ENCODE data around the gene GALNT18. TPM values are rescaled to one million over a fixed set of nuclear protein-coding genes. Genes with fewer than 3 reads are reported as not detected.
A peak's percentile ranks its signal among the peaks of the same experiment; 100 is the strongest.

GALNT18 gene
- total RNA-seq, 1 experiment from 2014 or later: 14.1 TPM

- intact Hi-C loops (cut with micrococcal nuclease): no loop called here
- DNase-seq (ENCODE audit: unreplicated experiment): no peak
- H3K27ac Mint-ChIP-seq (ENCODE audit: low read depth, unreplicated experiment): no peak overlapping the region
- no peaks in the 10 kb centered on the region for H3K27me3 Mint-ChIP-seq (ENCODE audit: insufficient read depth, unreplicated experiment)
- peaks cover 6% of the 10 kb centered on the region for H3K36me3 Mint-ChIP-seq (ENCODE audit: insufficient read depth, unreplicated experiment)
- ChIA-PET POLR2A (no interaction called here), CTCF (no interaction called here)
- no peak for TF ChIP-seq CTCF (IDR thresholded peaks at IDR 0.05; ENCODE audit: unreplicated experiment)
- H3K4me1 Mint-ChIP-seq (ENCODE audit: insufficient read depth, unreplicated experiment): peaks cover 8% of the 10 kb centered on the region
- no peaks in the 10 kb centered on the region for H3K9me3 Mint-ChIP-seq (ENCODE audit: unreplicated experiment)
- H3K4me3 Mint-ChIP-seq (ENCODE audit: unreplicated experiment): no peak overlapping the region
- no TSS peak for BruUV-seq (replicated peaks)
Observed at GRCh38 chr11:11400121-11400520, 221.7 kb downstream of the GALNT18 start.

GRCh38 chr11:11397781-11398180, 224.0 kb downstream of the GALNT18 start:
- no peak for DNase-seq (ENCODE audit: unreplicated experiment)
- Mint-ChIP-seq H3K4me1 (ENCODE audit: insufficient read depth, unreplicated experiment) (peaks cover 8% of the 10 kb centered on the region), H3K27ac (ENCODE audit: low read depth, unreplicated experiment) (peak overlapping the region; percentile 36), H3K27me3 (ENCODE audit: insufficient read depth, unreplicated experiment) (no peaks in the 10 kb centered on the region), H3K4me3 (ENCODE audit: unreplicated experiment) (no peak overlapping the region), H3K9me3 (ENCODE audit: unreplicated experiment) (no peaks in the 10 kb centered on the region), H3K36me3 (ENCODE audit: insufficient read depth, unreplicated experiment) (peaks cover 6% of the 10 kb centered on the region)
- TF ChIP-seq CTCF (IDR thresholded peaks at IDR 0.05; ENCODE audit: unreplicated experiment): no peak
- CTCF ChIA-PET: interaction anchor here (0.6 to 1.1 kb wide), 2 partner anchors 111 to 401 kb away, joined by 3 read pairs; no protein-coding TSS in a partner anchor
- POLR2A ChIA-PET: interaction anchor here (0.7 kb wide), 1 partner anchor 98 kb away, joined by 3 read pairs; no protein-coding TSS in a partner anchor
- BruUV-seq (replicated peaks): no TSS peak
- intact Hi-C loops (cut with micrococcal nuclease): loop anchor here (10.0 kb wide), 1 partner anchor 387 kb away; no protein-coding TSS in a partner anchor

- H3K4me3 Mint-ChIP-seq (ENCODE audit: unreplicated experiment): no peak overlapping the region
- intact Hi-C loops (cut with micrococcal nuclease): loop anchor here (10.0 kb wide), 1 partner anchor 388 kb away; no protein-coding TSS in a partner anchor
- peak overlapping the region; percentile 36 for H3K27ac Mint-ChIP-seq (ENCODE audit: low read depth, unreplicated experiment)
- no peak for TF ChIP-seq CTCF (IDR thresholded peaks at IDR 0.05; ENCODE audit: unreplicated experiment)
- H3K36me3 Mint-ChIP-seq (ENCODE audit: insufficient read depth, unreplicated experiment): peaks cover 6% of the 10 kb centered on the region
- H3K9me3 Mint-ChIP-seq (ENCODE audit: unreplicated experiment): no peaks in the 10 kb centered on the region
- DNase-seq (ENCODE audit: unreplicated experiment): no peak
- no TSS peak for BruUV-seq (replicated peaks)
- peaks cover 8% of the 10 kb centered on the region for H3K4me1 Mint-ChIP-seq (ENCODE audit: insufficient read depth, unreplicated experiment)
- CTCF ChIA-PET: no interaction called here
- POLR2A ChIA-PET: no interaction called here
- no peaks in the 10 kb centered on the region for H3K27me3 Mint-ChIP-seq (ENCODE audit: insufficient read depth, unreplicated experiment)
Observed at GRCh38 chr11:11397036-11397415, 224.8 kb downstream of the GALNT18 start.

GRCh38 chr11:11396301-11397035, 225.3 kb downstream of the GALNT18 start:
- TF ChIP-seq CTCF (IDR thresholded peaks at IDR 0.05; ENCODE audit: unreplicated experiment): no peak
- ChIA-PET CTCF (interaction anchor here (0.6 to 0.9 kb wide), 4 partner anchors 11 to 368 kb away, joined by 3 read pairs; no protein-coding TSS in a partner anchor), POLR2A (interaction anchor here (0.6 kb wide), 1 partner anchor 98 kb away, joined by 3 read pairs; no protein-coding TSS in a partner anchor)
- peak; percentile 55 for DNase-seq (ENCODE audit: unreplicated experiment)
- no TSS peak for BruUV-seq (replicated peaks)
- Mint-ChIP-seq H3K27ac (ENCODE audit: low read depth, unreplicated experiment) (peak overlapping the region; percentile 4), H3K4me1 (ENCODE audit: insufficient read depth, unreplicated experiment) (peaks cover 8% of the 10 kb centered on the region), H3K36me3 (ENCODE audit: insufficient read depth, unreplicated experiment) (peaks cover 6% of the 10 kb centered on the region), H3K9me3 (ENCODE audit: unreplicated experiment) (no peaks in the 10 kb centered on the region), H3K4me3 (ENCODE audit: unreplicated experiment) (no peak overlapping the region), H3K27me3 (ENCODE audit: insufficient read depth, unreplicated experiment) (no peaks in the 10 kb centered on the region)
- intact Hi-C loops (cut with micrococcal nuclease): loop anchor here (10.0 kb wide), 1 partner anchor 388 kb away; no protein-coding TSS in a partner anchor

Data from MCF 10A (cell line).